ENCODE results near the gene ZNF521.
"Not testable (repeated sequence)": the region's sequence is repeated elsewhere in the genome, so short reads cannot be mapped to it uniquely, and the experiment has no call there.

The ZNF521 gene

GRCh38 chr18:25038261-25038660 is 313.7 kb downstream of the ZNF521 start:
- H3K79me2 ChIP-seq (ENCODE audit: insufficient read depth, low read length) = no peaks in the 10 kb centered on the region
- H3K27me3 ChIP-seq (ENCODE audit: low read length) = no peaks in the 10 kb centered on the region; the same call in 1 of the 2 replicates
- no peak overlapping the region for H2AFZ ChIP-seq (ENCODE audit: low read depth, low read length, severe bottlenecking)
- H3K36me3 ChIP-seq (ENCODE audit: low read length) = no peaks in the 10 kb centered on the region
- H3F3A ChIP-seq (ENCODE audit: insufficient read depth) = no peaks in the 10 kb centered on the region
- H3K27ac ChIP-seq (ENCODE audit: low read depth, low read length) = no peak overlapping the region
- no peak overlapping the region for H3K4me2 ChIP-seq (ENCODE audit: low read depth, low read length, poor library complexity, severe bottlenecking)
- no peaks in the 10 kb centered on the region for H3K9me2 ChIP-seq (replicated peaks; ENCODE audit: insufficient read depth, low read length)
- H3K9ac ChIP-seq (ENCODE audit: low read length) = no peak overlapping the region
- no peaks in the 10 kb centered on the region for H4K20me1 ChIP-seq (ENCODE audit: low read depth, low read length)
- no peaks in the 10 kb centered on the region for H3K9me3 ChIP-seq (ENCODE audit: insufficient read depth, low read length)
- no peak overlapping the region for H3K4me3 ChIP-seq (ENCODE audit: insufficient read depth, low read length, poor library complexity, severe bottlenecking)
- TF ChIP-seq EZH2phosphoT487 (conservative IDR thresholded peaks at IDR 0.05; ENCODE audit: low read length) = no peak
- no peak for TF ChIP-seq CTCF (IDR thresholded peaks at IDR 0.05; ENCODE audit: insufficient read depth, low read length, poor library complexity, severe bottlenecking)

GRCh38 chr18:25033747-25034471 is 318.1 kb downstream of the ZNF521 start:
- Histone ChIP-seq H3K79me2 (ENCODE audit: insufficient read depth, low read length) (no peaks in the 10 kb centered on the region), H3K27ac (ENCODE audit: low read depth, low read length) (no peak overlapping the region), H3K4me3 (ENCODE audit: insufficient read depth, low read length, poor library complexity, severe bottlenecking) (no peak overlapping the region), H4K20me1 (ENCODE audit: low read depth, low read length) (no peaks in the 10 kb centered on the region), H2AFZ (ENCODE audit: low read depth, low read length, severe bottlenecking) (no peak overlapping the region), H3K9me3 (ENCODE audit: insufficient read depth, low read length) (no peaks in the 10 kb centered on the region), H3K9me2 (replicated peaks; ENCODE audit: insufficient read depth, low read length) (no peaks in the 10 kb centered on the region), H3F3A (ENCODE audit: insufficient read depth) (no peaks in the 10 kb centered on the region), H3K36me3 (ENCODE audit: low read length) (no peaks in the 10 kb centered on the region), H3K4me2 (ENCODE audit: low read depth, low read length, poor library complexity, severe bottlenecking) (no peak overlapping the region), H3K9ac (ENCODE audit: low read length) (no peak overlapping the region), H3K27me3 (ENCODE audit: low read length) (no peaks in the 10 kb centered on the region; the same call in 1 of the 2 replicates)
- TF ChIP-seq EZH2phosphoT487 (conservative IDR thresholded peaks at IDR 0.05; ENCODE audit: low read length) (no peak), CTCF (IDR thresholded peaks at IDR 0.05; ENCODE audit: insufficient read depth, low read length, poor library complexity, severe bottlenecking) (no peak)

GRCh38 chr18:25033175-25033574 is 318.8 kb downstream of the ZNF521 start:
- not testable (repeated sequence) for H4K20me1 ChIP-seq (ENCODE audit: low read depth, low read length); H3K9ac ChIP-seq (ENCODE audit: low read length); H2AFZ ChIP-seq (ENCODE audit: low read depth, low read length, severe bottlenecking); H3K9me2 ChIP-seq (replicated peaks; ENCODE audit: insufficient read depth, low read length); H3K27ac ChIP-seq (ENCODE audit: low read depth, low read length); H3F3A ChIP-seq (ENCODE audit: insufficient read depth); H3K9me3 ChIP-seq (ENCODE audit: insufficient read depth, low read length); H3K27me3 ChIP-seq (ENCODE audit: low read length); H3K4me3 ChIP-seq (ENCODE audit: insufficient read depth, low read length, poor library complexity, severe bottlenecking); H3K4me2 ChIP-seq (ENCODE audit: low read depth, low read length, poor library complexity, severe bottlenecking); H3K36me3 ChIP-seq (ENCODE audit: low read length); H3K79me2 ChIP-seq (ENCODE audit: insufficient read depth, low read length)

GRCh38 chr18:25029802-25030201 is 322.2 kb downstream of the ZNF521 start:
- Histone ChIP-seq H3K9me3 (ENCODE audit: insufficient read depth, low read length) (no peaks in the 10 kb centered on the region), H3K9ac (ENCODE audit: low read length) (no peak overlapping the region), H3K9me2 (replicated peaks; ENCODE audit: insufficient read depth, low read length) (no peaks in the 10 kb centered on the region), H3K79me2 (ENCODE audit: insufficient read depth, low read length) (no peaks in the 10 kb centered on the region), H2AFZ (ENCODE audit: low read depth, low read length, severe bottlenecking) (no peak overlapping the region), H3K36me3 (ENCODE audit: low read length) (no peaks in the 10 kb centered on the region), H3F3A (ENCODE audit: insufficient read depth) (no peaks in the 10 kb centered on the region), H4K20me1 (ENCODE audit: low read depth, low read length) (no peaks in the 10 kb centered on the region), H3K27me3 (ENCODE audit: low read length) (no peaks in the 10 kb centered on the region; the same call in 1 of the 2 replicates), H3K4me3 (ENCODE audit: insufficient read depth, low read length, poor library complexity, severe bottlenecking) (no peak overlapping the region), H3K4me2 (ENCODE audit: low read depth, low read length, poor library complexity, severe bottlenecking) (no peak overlapping the region), H3K27ac (ENCODE audit: low read depth, low read length) (no peak overlapping the region)
- no peak for TF ChIP-seq CTCF (IDR thresholded peaks at IDR 0.05; ENCODE audit: insufficient read depth, low read length, poor library complexity, severe bottlenecking)
- no peak for TF ChIP-seq EZH2phosphoT487 (conservative IDR thresholded peaks at IDR 0.05; ENCODE audit: low read length)

All from SU-DHL-6 (cell line).